H1 (cell line): ENCODE data around the gene PHAX. TPM values are rescaled to one million over a fixed set of nuclear protein-coding genes. Genes with fewer than 3 reads are reported as not detected.

Experiments used
- CHD7 ChIP-seq: fragments of 300-600 bp; sonication (generic); IDR thresholded peaks from 2 replicates; pipeline ENCODE4 v1.7.1; 2012; ENCODE audit warnings: low read length, moderate library complexity, mild to moderate bottlenecking, inconsistent platforms; ENCODE audit not compliant: insufficient replicate concordance
- HDAC6 ChIP-seq: IDR thresholded peaks from one replicate; pipeline ENCODE4 v1.7.1; 2012; ENCODE audit warnings: low read depth, mild to moderate bottlenecking, inconsistent platforms, low read length, moderate library complexity
- SAP30 ChIP-seq: fragments of 300-600 bp; sonication (generic); IDR thresholded peaks from 2 replicates; pipeline ENCODE4 v1.7.1; 2012; ENCODE audit warnings: low read length, moderate library complexity, mild to moderate bottlenecking, inconsistent platforms; ENCODE audit not compliant: insufficient read depth, insufficient replicate concordance
- polyA plus RNA-seq, 7 experiments: library from polyadenylated mRNA; depleted of rRNA in 3 of 7; stranded (reverse) in 5 of 7; unstranded in 2 of 7; fragments of >200 nt in 5 of 7; fragments of 200-250 nt in 2 of 7; gene quantifications; 1 replicate in 5 of 7; 2 replicates in 1 of 7; 4 replicates in 1 of 7; pipeline versions ENCODE4 v1.2.1 to v1.2.3, GENCODE V29; 2011 to 2013; ENCODE audit warnings: missing spikeins in 2 of 7, mixed read lengths in 2 of 7
- total RNA-seq: library from RNA; stranded (reverse); fragmentation: NEBNext Ultra II Directional; extraction: Animal tissue kit (Norgen Biotek cat#: 25700); gene quantifications from 2 replicates; pipeline ENCODE4 v1.2.1, GENCODE V29; 2021

The PHAX gene
- total and polyA plus RNA-seq, 2 of the 8 experiments (the other 6 are each of a cell fraction or from before 2014, with no cell fraction given): 32.1 to 59.5 TPM

- TF ChIP-seq CHD7: no peak
- no peak for TF ChIP-seq HDAC6
- TF ChIP-seq SAP30: no peak
Measured at GRCh38 chr5:126658561-126658960, 57.8 kb downstream of the PHAX start (continued).
